ENCODE measurements around the gene SPX.

The SPX gene

DNA sequence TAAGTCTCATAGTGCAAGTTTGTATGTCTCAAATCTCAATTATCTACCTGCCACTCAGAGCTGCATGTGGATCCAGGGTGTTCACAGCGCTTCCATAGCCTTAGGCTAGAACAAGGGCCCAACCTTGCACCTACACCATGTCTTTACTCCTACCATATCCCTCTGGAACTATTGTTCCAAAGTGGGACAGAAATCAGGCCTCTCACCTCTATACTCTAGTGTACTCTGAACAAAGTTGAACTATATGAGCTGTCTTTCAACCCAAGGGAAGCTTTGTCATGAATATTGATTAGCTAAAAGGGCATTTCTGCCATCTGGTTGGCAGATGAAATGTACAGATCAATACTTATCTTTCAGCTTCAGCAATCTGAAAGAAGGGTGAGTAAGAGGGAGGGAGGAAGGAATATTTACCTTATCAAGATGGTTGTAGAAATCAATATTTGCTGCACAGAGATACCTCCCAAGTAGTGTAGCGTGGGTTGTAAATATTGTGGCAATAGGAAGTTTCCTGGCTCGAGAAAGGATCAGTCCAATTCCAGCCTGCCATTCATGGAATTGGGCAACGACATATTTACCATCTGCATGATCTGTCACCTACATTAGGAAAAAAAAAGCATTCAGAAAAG is 47.8 kb downstream of the SPX start:
- no peak for DNase-seq
- Mint-ChIP-seq H3K27ac (no peak overlapping the region), H3K27me3 (peaks cover 0 to 17% of the 10 kb centered on the region in 2 donors), H3K36me3 (ENCODE audit: insufficient read depth) (no peaks in the 10 kb centered on the region), H3K4me3 (no peak overlapping the region), H3K4me1 (ENCODE audit: low read depth in 2 of 2) (no peaks in the 10 kb centered on the region), H3K9me3 (no peaks in the 10 kb centered on the region)
- ATAC-seq (replicated peaks), result no peak

DNA sequence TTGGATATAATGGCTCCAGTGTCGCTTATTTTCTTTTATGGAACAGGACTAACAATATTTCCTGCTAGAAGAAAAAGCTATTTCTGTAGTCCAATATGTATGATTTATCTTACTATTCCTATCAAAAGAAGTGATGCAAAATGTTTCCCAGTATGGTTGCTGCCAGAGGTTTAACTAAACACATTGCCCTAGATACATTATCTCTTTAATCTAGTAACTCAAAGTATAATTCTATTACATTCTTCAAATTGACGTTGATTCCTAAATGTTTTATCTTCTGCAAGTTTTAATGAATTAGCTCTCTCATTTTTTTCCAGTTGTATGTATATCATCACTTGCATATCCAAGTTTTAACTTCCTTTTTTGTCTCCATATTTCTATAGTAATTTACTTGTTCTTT is 50.3 kb downstream of the SPX start:
- Mint-ChIP-seq H3K27me3 (peaks cover 12 to 31% of the 10 kb centered on the region in 2 donors), H3K4me1 (ENCODE audit: low read depth in 2 of 2) (no peaks in the 10 kb centered on the region), H3K27ac (no peak overlapping the region), H3K9me3 (no peaks in the 10 kb centered on the region), H3K4me3 (no peak overlapping the region), H3K36me3 (ENCODE audit: insufficient read depth) (no peaks in the 10 kb centered on the region)
- no peak for DNase-seq
- no peak for ATAC-seq (replicated peaks)

DNA sequence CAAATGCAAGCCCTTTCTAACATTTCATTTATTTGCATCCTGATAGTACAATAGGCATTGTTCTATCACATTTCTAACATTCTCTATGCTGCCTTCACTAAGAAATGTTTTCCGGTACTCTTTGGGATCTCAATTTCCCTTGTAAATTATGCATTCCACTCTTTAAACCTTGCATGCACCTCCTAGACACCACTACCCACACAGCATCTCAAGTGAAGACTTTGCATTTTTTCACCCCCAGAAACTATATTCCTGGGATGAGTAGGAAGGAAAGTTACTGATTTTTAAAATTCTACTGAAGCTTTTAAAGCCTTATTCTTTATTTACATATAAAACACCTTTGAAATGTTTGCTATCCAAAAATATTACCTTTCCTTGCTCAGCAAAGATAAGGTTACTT is 51.4 kb downstream of the SPX start:
- Mint-ChIP-seq H3K9me3 (no peaks in the 10 kb centered on the region), H3K36me3 (ENCODE audit: insufficient read depth) (no peaks in the 10 kb centered on the region), H3K4me3 (no peak overlapping the region)

DNA sequence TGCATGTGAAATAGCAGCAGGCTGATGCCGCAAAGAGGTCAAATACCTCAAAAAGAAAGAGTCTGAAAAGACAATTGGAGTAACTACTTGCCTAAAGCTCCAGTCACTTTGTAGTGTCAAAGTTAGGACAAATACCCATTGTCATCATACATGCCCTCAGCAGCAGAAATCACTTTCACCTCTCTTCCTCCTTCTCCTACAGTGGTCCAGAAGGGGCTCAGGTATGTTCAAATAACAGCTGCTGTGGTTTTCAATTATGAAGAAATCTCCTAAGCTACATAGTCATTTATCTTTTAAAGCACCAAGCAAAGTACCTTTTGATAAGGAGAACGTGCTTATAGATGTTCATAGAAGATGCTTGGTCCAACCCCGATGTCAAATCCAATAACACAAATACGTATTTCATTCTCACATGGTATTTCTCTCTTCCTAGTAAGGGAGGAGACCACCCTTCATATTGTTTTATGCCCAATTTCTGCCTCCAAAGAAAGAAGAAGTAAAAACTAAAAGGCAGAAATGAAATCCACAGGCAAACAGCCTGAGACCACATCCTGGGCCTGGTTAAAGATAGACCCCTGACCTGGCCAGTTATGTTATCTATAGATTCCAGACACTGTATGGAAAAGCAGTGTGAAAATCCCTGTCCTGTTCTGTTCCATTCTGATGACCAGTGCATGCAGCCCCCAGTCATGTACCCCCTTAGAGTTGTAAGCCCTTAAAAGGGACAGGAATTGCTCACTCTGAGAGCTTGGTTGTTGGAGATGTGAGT is 54.8 kb downstream of the SPX start:
- ATAC-seq (replicated peaks) (no peak), DNase-seq (no peak)
- no peaks in the 10 kb centered on the region for H3K36me3 Mint-ChIP-seq (ENCODE audit: insufficient read depth)
- no peak overlapping the region for H3K4me3 Mint-ChIP-seq
- no peaks in the 10 kb centered on the region for H3K9me3 Mint-ChIP-seq
- no peaks in the 10 kb centered on the region for H3K4me1 Mint-ChIP-seq (ENCODE audit: low read depth in 2 of 2)
- peaks cover 44 to 47% of the 10 kb centered on the region in 2 donors for H3K27me3 Mint-ChIP-seq
- no peak overlapping the region for H3K27ac Mint-ChIP-seq

More for the DNA sequence above, 51.4 kb downstream of the SPX start:
- DNase-seq, result no peak
- H3K27ac Mint-ChIP-seq, result no peak overlapping the region
- no peak for ATAC-seq (replicated peaks)
- peaks cover 21 to 41% of the 10 kb centered on the region in 2 donors for H3K27me3 Mint-ChIP-seq
- H3K4me1 Mint-ChIP-seq (ENCODE audit: low read depth in 2 of 2), result no peaks in the 10 kb centered on the region
